ENCODE measurements around the gene NELL2.

Gene NELL2

GRCh38 chr12:44876544-44877410, 662 bp upstream of the NELL2 start:
- TF ChIP-seq SIN3A (IDR thresholded peaks at IDR 0.05; ENCODE audit: borderline replicate concordance, insufficient read depth, low read length) (no peak), TAF1 (IDR thresholded peaks at IDR 0.05; ENCODE audit: borderline replicate concordance, insufficient read depth, low read length) (no peak), POLR2AphosphoS5 (IDR thresholded peaks at IDR 0.05; ENCODE audit: low read depth, low read length) (no peak), FOXP2 (optimal IDR thresholded peaks at IDR 0.05; ENCODE audit: borderline replicate concordance, extremely low read depth, extremely low read length, insufficient read depth) (no peak), REST (IDR thresholded peaks at IDR 0.05; ENCODE audit: insufficient read depth in 1 of 2, low read depth in 2 of 2, low read length in 2 of 2) (peak; percentile 90 to 95)

DNA sequence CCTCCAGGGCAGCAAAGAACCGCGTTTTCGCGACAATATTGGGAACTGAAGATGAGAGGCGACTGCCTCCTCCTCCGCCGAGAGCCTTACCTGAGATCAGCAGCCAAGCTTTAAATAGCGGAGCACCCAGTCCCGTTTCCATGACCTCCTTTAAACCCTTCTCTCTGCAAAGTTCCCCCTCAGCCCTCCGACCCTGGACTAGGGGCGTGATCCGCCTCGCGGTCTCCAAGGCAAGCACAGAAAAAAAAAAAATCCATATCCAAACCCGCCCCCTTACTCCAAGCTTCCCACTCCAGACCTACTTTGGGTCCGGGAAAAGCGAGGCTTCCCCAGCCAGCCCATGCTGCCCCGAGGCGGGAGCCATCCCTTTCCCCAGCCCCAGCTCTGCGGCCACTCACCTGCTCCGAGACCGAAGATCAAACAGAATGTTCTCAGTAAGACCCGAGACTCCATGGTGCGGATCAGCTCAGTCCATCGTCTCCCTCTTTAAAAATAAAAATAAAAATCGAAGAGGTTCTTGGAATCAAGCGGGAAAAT, 630 bp downstream of the NELL2 start:
- no peak for TF ChIP-seq REST (IDR thresholded peaks at IDR 0.05; ENCODE audit: insufficient read depth in 1 of 2, low read depth in 2 of 2, low read length in 2 of 2)
- TF ChIP-seq SIN3A (IDR thresholded peaks at IDR 0.05; ENCODE audit: borderline replicate concordance, insufficient read depth, low read length): no peak
- no peak for TF ChIP-seq TAF1 (IDR thresholded peaks at IDR 0.05; ENCODE audit: borderline replicate concordance, insufficient read depth, low read length)
- TF ChIP-seq POLR2AphosphoS5 (IDR thresholded peaks at IDR 0.05; ENCODE audit: low read depth, low read length): no peak
- TF ChIP-seq FOXP2 (optimal IDR thresholded peaks at IDR 0.05; ENCODE audit: borderline replicate concordance, extremely low read depth, extremely low read length, insufficient read depth): no peak

GRCh38 chr12:44874981-44875416, 1.1 kb downstream of the NELL2 start:
- TF ChIP-seq TAF1 (IDR thresholded peaks at IDR 0.05; ENCODE audit: borderline replicate concordance, insufficient read depth, low read length) (no peak), SIN3A (IDR thresholded peaks at IDR 0.05; ENCODE audit: borderline replicate concordance, insufficient read depth, low read length) (no peak), FOXP2 (optimal IDR thresholded peaks at IDR 0.05; ENCODE audit: borderline replicate concordance, extremely low read depth, extremely low read length, insufficient read depth) (no peak), POLR2AphosphoS5 (IDR thresholded peaks at IDR 0.05; ENCODE audit: low read depth, low read length) (no peak), REST (IDR thresholded peaks at IDR 0.05; ENCODE audit: insufficient read depth in 1 of 2, low read depth in 2 of 2, low read length in 2 of 2) (no peak)

DNA sequence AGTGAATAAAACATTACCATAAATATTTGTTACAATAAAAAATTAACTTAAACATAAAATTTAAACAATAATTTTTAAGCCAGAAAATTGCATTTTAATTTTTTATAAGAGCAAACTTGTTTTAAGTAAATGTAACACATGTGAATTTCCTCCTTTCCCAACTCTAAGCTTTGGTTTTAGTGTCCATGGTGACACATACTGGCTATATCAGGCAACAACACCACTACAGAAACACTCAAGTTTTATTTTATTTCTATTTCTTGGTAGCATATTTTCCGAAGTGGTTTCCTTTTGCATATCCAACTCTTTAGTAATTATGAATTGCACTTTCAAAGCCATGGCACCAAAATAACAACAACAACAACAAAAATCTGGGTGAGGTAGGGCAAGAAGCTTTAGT, 2.2 kb downstream of the NELL2 start:
- TF ChIP-seq TAF1 (IDR thresholded peaks at IDR 0.05; ENCODE audit: borderline replicate concordance, insufficient read depth, low read length) (no peak), POLR2AphosphoS5 (IDR thresholded peaks at IDR 0.05; ENCODE audit: low read depth, low read length) (no peak), SIN3A (IDR thresholded peaks at IDR 0.05; ENCODE audit: borderline replicate concordance, insufficient read depth, low read length) (no peak), REST (IDR thresholded peaks at IDR 0.05; ENCODE audit: insufficient read depth in 1 of 2, low read depth in 2 of 2, low read length in 2 of 2) (no peak), FOXP2 (optimal IDR thresholded peaks at IDR 0.05; ENCODE audit: borderline replicate concordance, extremely low read depth, extremely low read length, insufficient read depth) (no peak)

All from PFSK-1 (cell line).